Adrenal gland (tissue), 12 donors: ENCODE results near the gene MICAL3. TPM values are rescaled to one million over a fixed set of nuclear protein-coding genes. Genes with fewer than 3 reads are reported as not detected.

Source experiments
- DNase-seq, 7 donors: peaks; one replicate each; pipeline ENCODE4 v3.0.0-alpha.2; 2019 to 2020
- H3K27ac ChIP-seq, 5 donors: fragments of 200-600 bp; sonication (generic) in 4 of 5; 1 replicate in 3 of 5; 2 replicates in 2 of 5; pipeline versions ENCODE4 v1.5.1 to v1.8.0; 2016 to 2020; ENCODE audit warnings: mild to moderate bottlenecking in 1 of 5
- H3K27me3 ChIP-seq: fragments of 200-600 bp; 2 replicates; pipeline ENCODE4 v1.8.0; 2021
- H3K36me3 ChIP-seq, 2 donors: fragments of 200-600 bp; replicated peaks in 1 of 2; 1 replicate in 1 of 2; 2 replicates in 1 of 2; pipeline versions ENCODE4 v1.5.1 to v1.8.0; 2018 to 2022
- H3K4me1 ChIP-seq, 2 donors: fragments of 200-600 bp; replicated peaks in 1 of 2; 1 replicate in 1 of 2; 2 replicates in 1 of 2; pipeline versions ENCODE4 v1.5.1 to v1.8.0; 2018 to 2021
- H3K4me3 ChIP-seq, 4 donors: fragments of 200-600 bp; sonication (generic) in 3 of 4; one replicate each; pipeline ENCODE4 v1.5.1; 2016 to 2018
- H3K9me3 ChIP-seq, 3 donors: fragments of 200-600 bp; sonication (generic) in 1 of 3; replicated peaks in 1 of 3; 1 replicate in 2 of 3; 2 replicates in 1 of 3; pipeline versions ENCODE4 v1.5.1 to v1.8.0; 2016 to 2021
- POLR2A ChIP-seq, 2 donors: fragments of 450-650 bp; IDR thresholded peaks; one replicate each; pipeline ENCODE4 v1.6.1; 2017; ENCODE audit warnings: antibody characterized with exemption in 2 of 2, mild to moderate bottlenecking in 2 of 2, moderate library complexity in 1 of 2
- WGBS, 4 donors: extraction: QIAGEN DNeasy Blood & Tissue Kit in 2 of 4; methylation state at CpG; one replicate each; pipeline versions ENCODE4 v1.1.5 to v1.1.7; 2013 to 2017; 5-methylcytosine and 5-hydroxymethylcytosine counted together
- intact Hi-C, 2 donors: fragments of 100-400 bp; cut with DNase I; formaldehyde crosslinking; loops; one replicate each; pipeline versions ENCODE4 v1.14.1 to v1.15.0; 2022 to 2023
- polyA plus RNA-seq, 3 donors: library from polyadenylated mRNA; stranded (reverse); fragments of 200-250 nt in 2 of 3; fragments of 350-450 nt in 1 of 3; fragmentation: Illumina TruSeq in 1 of 3; extraction: RNeasy Lipid Tissue Mini Kit (QIAGEN cat#74804) in 1 of 3; gene quantifications; one replicate each; pipeline ENCODE4 v1.2.3, GENCODE V29; 2013 to 2014
- total RNA-seq, 9 donors: library from RNA; depleted of rRNA in 4 of 9; stranded (reverse); fragments of >200 nt in 4 of 9; fragments of 120-200 nt in 1 of 9; fragmentation: NEBNext Ultra II Directional in 1 of 9; extraction: Animal tissue kit (Norgen Biotek cat#: 25700) in 1 of 9; gene quantifications; one replicate each; pipeline versions ENCODE4 v1.1.0 to v1.2.4, GENCODE V29; 2013 to 2023
- TF ChIP-seq, protein P1 (sequence below), 6 experiments: fragments of 450-650 bp in 4 of 6; fragments of 200-600 bp in 2 of 6; sonication (generic) in 1 of 6; IDR thresholded peaks; 1 replicate in 5 of 6; 2 replicates in 1 of 6; pipeline versions ENCODE4 v1.5.1 to v1.8.0; 2016 to 2021; ENCODE audit warnings: antibody characterized with exemption in 6 of 6, mild to moderate bottlenecking in 2 of 6, moderate library complexity in 1 of 6
- donor health status: healthy with polysubstance abuse.
- donor health status: Bipolar disorder and iron deficiency.
- donor health status: DM: yes; HTN: yes; CAD: no.
- donor health status: DM: no; HTN: no; CAD: no.
- donor health status: DM: no; HTN: no; CAD: no.
- donor health status: DM: yes; HTN: yes; CAD: no.

Gene MICAL3
- total and polyA plus RNA-seq, 12 donors, result 10.9 to 82.6 (median 34.4) TPM

- no peak for TF ChIP-seq POLR2A (IDR thresholded peaks at IDR 0.05)
- TF ChIP-seq, protein P1, sequence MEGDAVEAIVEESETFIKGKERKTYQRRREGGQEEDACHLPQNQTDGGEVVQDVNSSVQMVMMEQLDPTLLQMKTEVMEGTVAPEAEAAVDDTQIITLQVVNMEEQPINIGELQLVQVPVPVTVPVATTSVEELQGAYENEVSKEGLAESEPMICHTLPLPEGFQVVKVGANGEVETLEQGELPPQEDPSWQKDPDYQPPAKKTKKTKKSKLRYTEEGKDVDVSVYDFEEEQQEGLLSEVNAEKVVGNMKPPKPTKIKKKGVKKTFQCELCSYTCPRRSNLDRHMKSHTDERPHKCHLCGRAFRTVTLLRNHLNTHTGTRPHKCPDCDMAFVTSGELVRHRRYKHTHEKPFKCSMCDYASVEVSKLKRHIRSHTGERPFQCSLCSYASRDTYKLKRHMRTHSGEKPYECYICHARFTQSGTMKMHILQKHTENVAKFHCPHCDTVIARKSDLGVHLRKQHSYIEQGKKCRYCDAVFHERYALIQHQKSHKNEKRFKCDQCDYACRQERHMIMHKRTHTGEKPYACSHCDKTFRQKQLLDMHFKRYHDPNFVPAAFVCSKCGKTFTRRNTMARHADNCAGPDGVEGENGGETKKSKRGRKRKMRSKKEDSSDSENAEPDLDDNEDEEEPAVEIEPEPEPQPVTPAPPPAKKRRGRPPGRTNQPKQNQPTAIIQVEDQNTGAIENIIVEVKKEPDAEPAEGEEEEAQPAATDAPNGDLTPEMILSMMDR (IDR thresholded peaks at IDR 0.05), result no peak
- Histone ChIP-seq H3K4me1 (no peaks in the 10 kb centered on the region), H3K27me3 (no peaks in the 10 kb centered on the region), H3K27ac (no peak overlapping the region), H3K36me3 (peaks cover 0 to 29% of the 10 kb centered on the region in 2 donors), H3K4me3 (no peak overlapping the region), H3K9me3 (no peaks in the 10 kb centered on the region)
- WGBS, 4 donors, result 94% methylated on average over 18 to 21 of the region's 21 CpGs
- no peak for DNase-seq
- intact Hi-C loops, result no loop called here
Observed at GRCh38 chr22:17817079-17817478, 207.3 kb downstream of the MICAL3 start.

GRCh38 chr22:17816649-17817048 lies 207.7 kb downstream of the MICAL3 start:
- Histone ChIP-seq H3K27ac (no peak overlapping the region), H3K36me3 (peaks cover 0 to 24% of the 10 kb centered on the region in 2 donors), H3K4me3 (no peak overlapping the region), H3K9me3 (no peaks in the 10 kb centered on the region), H3K4me1 (no peaks in the 10 kb centered on the region), H3K27me3 (no peaks in the 10 kb centered on the region)
- no peak for DNase-seq
- intact Hi-C loops, result no loop called here
- 74 to 93% (median 83%) methylated on average over 7 to 14 of the region's 14 CpGs for WGBS, 4 donors
- TF ChIP-seq, protein P1 (IDR thresholded peaks at IDR 0.05), result no peak
- no peak for TF ChIP-seq POLR2A (IDR thresholded peaks at IDR 0.05)

DNA sequence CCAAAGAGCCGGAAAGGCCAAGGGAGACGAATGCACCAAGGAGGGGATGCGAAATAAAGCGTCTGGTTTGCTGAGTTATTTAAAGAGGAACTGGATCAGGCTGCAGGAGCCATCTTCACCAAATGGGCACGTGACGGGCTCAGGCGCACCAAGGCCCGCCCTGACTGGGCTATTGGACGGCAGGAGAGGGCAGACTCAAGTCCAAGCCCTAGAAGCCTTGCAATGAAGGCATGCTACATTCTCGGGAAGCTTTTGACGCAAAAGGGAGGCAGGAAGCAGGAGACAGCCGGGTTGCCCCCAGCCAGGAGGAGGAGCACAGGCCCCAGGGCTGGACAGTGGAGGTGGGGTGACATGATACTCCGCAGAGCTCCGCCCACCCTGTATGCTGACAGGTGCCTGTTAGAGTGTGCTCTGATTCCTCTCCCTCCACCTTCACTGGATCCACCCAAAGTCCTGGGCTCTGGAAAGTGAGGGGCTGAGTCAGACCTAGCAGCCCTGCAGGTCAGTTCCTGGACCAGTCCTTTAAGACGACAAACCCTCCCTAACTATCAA lies 208.6 kb downstream of the MICAL3 start:
- Histone ChIP-seq H3K27me3 (no peaks in the 10 kb centered on the region), H3K4me1 (no peaks in the 10 kb centered on the region), H3K36me3 (peaks cover 0 to 18% of the 10 kb centered on the region in 2 donors), H3K9me3 (no peaks in the 10 kb centered on the region), H3K4me3 (no peak overlapping the region), H3K27ac (no peak overlapping the region)
- 90 to 92% (median 91%) methylated on average over 13 to 15 of the region's 15 CpGs for WGBS, 4 donors
- DNase-seq, result no peak
- intact Hi-C loops, result no loop called here
- TF ChIP-seq, protein P1 (IDR thresholded peaks at IDR 0.05), result no peak
- TF ChIP-seq POLR2A (IDR thresholded peaks at IDR 0.05), result no peak

GRCh38 chr22:17814830-17815229 lies 209.5 kb downstream of the MICAL3 start:
- no peak for TF ChIP-seq POLR2A (IDR thresholded peaks at IDR 0.05)
- TF ChIP-seq, protein P1 (IDR thresholded peaks at IDR 0.05), result no peak
- 90 to 97% (median 93%) methylated on average over 15 to 20 of the region's 20 CpGs for WGBS, 4 donors
- intact Hi-C loops, result no loop called here
- no peaks in the 10 kb centered on the region for H3K27me3 ChIP-seq
- no peak overlapping the region for H3K4me3 ChIP-seq
- H3K4me1 ChIP-seq, result no peaks in the 10 kb centered on the region
- H3K36me3 ChIP-seq, result peaks cover 0 to 28% of the 10 kb centered on the region in 2 donors
- DNase-seq, result no peak
- no peak overlapping the region for H3K27ac ChIP-seq
- no peaks in the 10 kb centered on the region for H3K9me3 ChIP-seq
